Measurements from ENCODE around the gene SNX20.

- TF ChIP-seq, protein P1, sequence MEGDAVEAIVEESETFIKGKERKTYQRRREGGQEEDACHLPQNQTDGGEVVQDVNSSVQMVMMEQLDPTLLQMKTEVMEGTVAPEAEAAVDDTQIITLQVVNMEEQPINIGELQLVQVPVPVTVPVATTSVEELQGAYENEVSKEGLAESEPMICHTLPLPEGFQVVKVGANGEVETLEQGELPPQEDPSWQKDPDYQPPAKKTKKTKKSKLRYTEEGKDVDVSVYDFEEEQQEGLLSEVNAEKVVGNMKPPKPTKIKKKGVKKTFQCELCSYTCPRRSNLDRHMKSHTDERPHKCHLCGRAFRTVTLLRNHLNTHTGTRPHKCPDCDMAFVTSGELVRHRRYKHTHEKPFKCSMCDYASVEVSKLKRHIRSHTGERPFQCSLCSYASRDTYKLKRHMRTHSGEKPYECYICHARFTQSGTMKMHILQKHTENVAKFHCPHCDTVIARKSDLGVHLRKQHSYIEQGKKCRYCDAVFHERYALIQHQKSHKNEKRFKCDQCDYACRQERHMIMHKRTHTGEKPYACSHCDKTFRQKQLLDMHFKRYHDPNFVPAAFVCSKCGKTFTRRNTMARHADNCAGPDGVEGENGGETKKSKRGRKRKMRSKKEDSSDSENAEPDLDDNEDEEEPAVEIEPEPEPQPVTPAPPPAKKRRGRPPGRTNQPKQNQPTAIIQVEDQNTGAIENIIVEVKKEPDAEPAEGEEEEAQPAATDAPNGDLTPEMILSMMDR (IDR thresholded peaks at IDR 0.05 in 8 of 11, conservative IDR thresholded peaks at IDR 0.05 in 3 of 11) = no peak
- TF ChIP-seq POLR2A (IDR thresholded peaks at IDR 0.05) = no peak
- TF ChIP-seq POLR2AphosphoS5 (IDR thresholded peaks at IDR 0.05) = peak in 2 of 3 donors; percentile 63 to 75
These were observed 2.7 kb upstream of the SNX20 start for GRCh38 chr16:50683689-50684374.

Data from spleen (tissue), 7 donors.